HepG2 (cell line): ENCODE measurements around the gene C19orf85. TPM values are rescaled to one million over a fixed set of nuclear protein-coding genes. Genes with fewer than 3 reads are reported as not detected.

Source experiments
- ATF1 ChIP-seq: IDR thresholded peaks from 2 replicates; pipeline ENCODE4 v1.6.1; 2016; ENCODE audit warnings: mild to moderate bottlenecking, control low read depth
- BCL3 ChIP-seq: sonication (generic); formaldehyde crosslinking; IDR thresholded peaks from 2 replicates; pipeline ENCODE4 v1.5.1; 2020; ENCODE audit warnings: mild to moderate bottlenecking, missing genetic modification reagents, moderate library complexity
- DMTF1 ChIP-seq: sonication (generic); formaldehyde crosslinking; IDR thresholded peaks from 2 replicates; pipeline ENCODE4 v1.4.0; 2020; ENCODE audit warnings: mild to moderate bottlenecking, missing genetic modification reagents
- DR1 ChIP-seq: sonication (generic); formaldehyde crosslinking; IDR thresholded peaks from 2 replicates; pipeline ENCODE4 v1.8.0; 2021; ENCODE audit warnings: mild to moderate bottlenecking, missing genetic modification reagents, inconsistent platforms
- GABPB1 ChIP-seq: IDR thresholded peaks from 2 replicates; pipeline ENCODE4 v1.6.1; 2016; ENCODE audit warnings: mild to moderate bottlenecking, missing genetic modification reagents, moderate library complexity, missing compliant biosample characterization
- HMGA1 ChIP-seq: sonication (generic); formaldehyde crosslinking; conservative IDR thresholded peaks from 2 replicates; pipeline ENCODE4 v1.4.0; 2020; ENCODE audit warnings: missing genetic modification reagents
- KAT8 ChIP-seq: IDR thresholded peaks from 2 replicates; pipeline ENCODE4 v1.6.1; 2016; ENCODE audit warnings: missing genetic modification reagents, missing compliant biosample characterization
- KLF11 ChIP-seq: IDR thresholded peaks from 2 replicates; pipeline ENCODE4 v1.6.1; 2016; ENCODE audit warnings: missing compliant biosample characterization
- MAZ ChIP-seq, 2 experiments: sonication (generic) in 1 of 2; formaldehyde crosslinking in 1 of 2; IDR thresholded peaks; 2 replicates each; pipeline versions ENCODE4 v1.5.0 to v1.6.1; 2012 to 2020; ENCODE audit warnings: low read depth in 2 of 2, mild to moderate bottlenecking in 2 of 2, borderline replicate concordance in 1 of 2, improper control_type of control experiment in 1 of 2, low read length in 1 of 2, missing genetic modification reagents in 1 of 2, moderate library complexity in 1 of 2
- MEIS2 ChIP-seq: sonication (generic); formaldehyde crosslinking; IDR thresholded peaks from 2 replicates; pipeline ENCODE4 v1.9.0; 2021; ENCODE audit warnings: mild to moderate bottlenecking, missing genetic modification reagents
- MIER2 ChIP-seq: IDR thresholded peaks from 2 replicates; pipeline ENCODE4 v1.6.1; 2016; ENCODE audit warnings: missing biosample characterization, missing genetic modification reagents
- RAD21 ChIP-seq: fragments of 450-650 bp; formaldehyde crosslinking; IDR thresholded peaks from 2 replicates; pipeline ENCODE4 v1.5.0; 2020; ENCODE audit warnings: mild to moderate bottlenecking
- SMARCE1 ChIP-seq: fragments of 450-650 bp; IDR thresholded peaks from 2 replicates; pipeline ENCODE4 v1.6.1; 2017; ENCODE audit warnings: borderline replicate concordance
- TBX2 ChIP-seq: sonication (generic); formaldehyde crosslinking; IDR thresholded peaks from 2 replicates; pipeline ENCODE4 v1.5.0; 2020; ENCODE audit warnings: missing genetic modification reagents, mild to moderate bottlenecking, borderline replicate concordance
- ZBTB49 ChIP-seq: sonication (generic); formaldehyde crosslinking; IDR thresholded peaks from 2 replicates; pipeline ENCODE4 v1.4.0; 2020; ENCODE audit warnings: missing genetic modification reagents, borderline replicate concordance
- ZFP90 ChIP-seq: sonication (generic); formaldehyde crosslinking; IDR thresholded peaks from 2 replicates; pipeline ENCODE4 v1.8.0; 2022; ENCODE audit warnings: missing genetic modification reagents, mild to moderate bottlenecking, inconsistent platforms, borderline replicate concordance
- polyA plus RNA-seq, 8 experiments: library from polyadenylated mRNA; depleted of rRNA in 3 of 8; stranded (reverse) in 7 of 8; unstranded in 1 of 8; fragments of >200 nt; fragmentation: Illumina TruSeq in 4 of 8; extraction: Trizol in 4 of 8; gene quantifications; 2 replicates each; pipeline versions ENCODE4 v1.2.1 to v1.2.3, GENCODE V29; 2011 to 2016; ENCODE audit warnings: low read depth in 4 of 8, missing spikeins in 1 of 8, mixed read lengths in 1 of 8; ENCODE audit not compliant: insufficient read depth in 1 of 8
- total RNA-seq, 5 experiments: library from RNA; depleted of rRNA; stranded (reverse); fragments of >200 nt; fragmentation: Illumina TruSeq; extraction: Trizol; gene quantifications; 2 replicates each; pipeline ENCODE4 v1.2.3, GENCODE V29; 2016; ENCODE audit warnings: low read depth in 1 of 5
- TF ChIP-seq, protein P1 (sequence below): sonication (generic); formaldehyde crosslinking; IDR thresholded peaks from 2 replicates; pipeline ENCODE4 v1.8.0; 2022; ENCODE audit warnings: mild to moderate bottlenecking, missing genetic modification reagents; ENCODE audit not compliant: insufficient replicate concordance

C19orf85 gene
- total and polyA plus RNA-seq, 2 of the 13 experiments (the other 11 are each of a cell fraction or from before 2014, with no cell fraction given) = not detected

GRCh38 chr19:55503502-55504251 lies 39.1 kb upstream of the C19orf85 start (continued):
- TF ChIP-seq BCL3 = no peak
- no peak for TF ChIP-seq DMTF1 (CRISPR knock-in tag)
- TF ChIP-seq SMARCE1 = no peak
- TF ChIP-seq KLF11 (CRISPR knock-in tag) = 0 out of 2 replicates have a peak, but pooled peaks have one; percentile 27
- TF ChIP-seq MAZ (IDR thresholded peaks at IDR 0.05; ENCODE audit: borderline replicate concordance, low read depth, low read length) = peak; percentile 23; the same call in 1 of the 2 replicates
- peak; percentile 40; the same call in 1 of the 2 replicates for TF ChIP-seq MAZ (CRISPR knock-in tag; IDR thresholded peaks at IDR 0.05; ENCODE audit: low read depth)
- peak; percentile 96 for TF ChIP-seq RAD21 (CRISPR knock-in tag)
- no peak for TF ChIP-seq HMGA1 (CRISPR knock-in tag)
- TF ChIP-seq TBX2 (CRISPR knock-in tag) = peak; percentile 52; the same call in 1 of the 2 replicates
- no peak for TF ChIP-seq MIER2 (CRISPR knock-in tag)
- 0 out of 2 replicates have a peak, but pooled peaks have one; percentile 56 for TF ChIP-seq MEIS2 (CRISPR knock-in tag)
- peak; percentile 54 for TF ChIP-seq KAT8 (CRISPR knock-in tag)
- peak; percentile 78 for TF ChIP-seq GABPB1 (CRISPR knock-in tag)
- TF ChIP-seq, protein P1, sequence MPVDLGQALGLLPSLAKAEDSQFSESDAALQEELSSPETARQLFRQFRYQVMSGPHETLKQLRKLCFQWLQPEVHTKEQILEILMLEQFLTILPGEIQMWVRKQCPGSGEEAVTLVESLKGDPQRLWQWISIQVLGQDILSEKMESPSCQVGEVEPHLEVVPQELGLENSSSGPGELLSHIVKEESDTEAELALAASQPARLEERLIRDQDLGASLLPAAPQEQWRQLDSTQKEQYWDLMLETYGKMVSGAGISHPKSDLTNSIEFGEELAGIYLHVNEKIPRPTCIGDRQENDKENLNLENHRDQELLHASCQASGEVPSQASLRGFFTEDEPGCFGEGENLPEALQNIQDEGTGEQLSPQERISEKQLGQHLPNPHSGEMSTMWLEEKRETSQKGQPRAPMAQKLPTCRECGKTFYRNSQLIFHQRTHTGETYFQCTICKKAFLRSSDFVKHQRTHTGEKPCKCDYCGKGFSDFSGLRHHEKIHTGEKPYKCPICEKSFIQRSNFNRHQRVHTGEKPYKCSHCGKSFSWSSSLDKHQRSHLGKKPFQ (CRISPR knock-in tag) = no peak
- no peak for TF ChIP-seq DR1 (CRISPR knock-in tag)
- peak; percentile 91 for TF ChIP-seq ATF1 (CRISPR knock-in tag)
- TF ChIP-seq ZBTB49 (CRISPR knock-in tag) = no peak
- peak; percentile 23; the same call in 1 of the 2 replicates for TF ChIP-seq ZFP90
